Upper lobe of right lung (tissue), 1 donor: ENCODE results near the gene SIVA1. TPM values are rescaled to one million over a fixed set of nuclear protein-coding genes. Genes with fewer than 3 reads are reported as not detected.

Experiments used
- ATAC-seq: fragments of 200-7000 bp; cut with Tn5 transposase; one replicate; pipeline ENCODE4 v1.9.1; 2020; ENCODE audit warnings: mild to moderate bottlenecking, moderate library complexity
- DNase-seq: peaks from one replicate; pipeline ENCODE4 v3.0.0-alpha.2; 2020
- H3K27ac ChIP-seq: fragments of 200-600 bp; one replicate; pipeline ENCODE4 v1.8.0; 2022
- H3K27me3 ChIP-seq: fragments of 200-600 bp; one replicate; pipeline ENCODE4 v1.8.0; 2022; ENCODE audit warnings: mild to moderate bottlenecking
- H3K36me3 ChIP-seq: fragments of 200-600 bp; one replicate; pipeline ENCODE4 v1.8.0; 2022
- H3K4me1 ChIP-seq: fragments of 200-600 bp; one replicate; pipeline ENCODE4 v1.8.0; 2022
- H3K4me3 ChIP-seq: fragments of 200-600 bp; one replicate; pipeline ENCODE4 v1.8.0; 2022; ENCODE audit warnings: mild to moderate bottlenecking
- H3K9me3 ChIP-seq: fragments of 200-600 bp; one replicate; pipeline ENCODE4 v1.8.0; 2022
- intact Hi-C: fragments of 100-400 bp; cut with DNase I; formaldehyde crosslinking; loops from one replicate; pipeline ENCODE4 v1.11.0; 2022
- total RNA-seq: library from RNA; stranded (reverse); fragmentation: NEBNext Ultra II Directional; extraction: Animal tissue kit (Norgen Biotek cat#: 25700); gene quantifications from one replicate; pipeline ENCODE4 v1.2.1, GENCODE V29; 2021
- TF ChIP-seq, protein P1 (sequence below): fragments of 200-600 bp; IDR thresholded peaks from one replicate; pipeline ENCODE4 v1.8.0; 2022; ENCODE audit warnings: antibody characterized with exemption
- donor health status: DM: no; HTN: yes; CAD: no; lungs with severe emphysema.

SIVA1 gene
- total RNA-seq, 1 donor from 2014 or later, result 66.1 TPM

DNA sequence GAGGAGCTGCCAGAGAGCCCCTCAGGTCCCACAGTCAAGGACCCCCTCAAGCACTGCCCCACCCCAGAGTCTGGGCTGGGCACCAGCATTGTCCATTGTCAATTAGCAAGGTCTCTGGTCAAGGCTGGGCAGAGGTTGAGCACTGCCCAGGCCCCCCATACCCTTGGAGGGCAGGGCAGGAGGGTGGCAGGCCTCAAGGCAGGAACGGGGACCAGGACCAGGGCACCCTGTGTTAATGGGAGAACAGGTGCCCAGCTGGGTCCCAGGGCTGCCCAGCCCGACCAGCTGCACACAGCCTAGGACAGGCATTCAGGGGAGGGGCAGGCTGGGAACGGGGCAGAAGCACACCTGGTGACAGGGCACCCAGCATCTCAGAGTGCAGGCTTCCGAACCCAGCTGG is 18.4 kb downstream of the SIVA1 start:
- peaks cover 53% of the 10 kb centered on the region for H3K36me3 ChIP-seq
- no peaks in the 10 kb centered on the region for H3K27me3 ChIP-seq
- no peak overlapping the region for H3K4me3 ChIP-seq
- H3K27ac ChIP-seq, result no peak overlapping the region
- no peaks in the 10 kb centered on the region for H3K9me3 ChIP-seq
- DNase-seq, result no peak
- TF ChIP-seq, protein P1, sequence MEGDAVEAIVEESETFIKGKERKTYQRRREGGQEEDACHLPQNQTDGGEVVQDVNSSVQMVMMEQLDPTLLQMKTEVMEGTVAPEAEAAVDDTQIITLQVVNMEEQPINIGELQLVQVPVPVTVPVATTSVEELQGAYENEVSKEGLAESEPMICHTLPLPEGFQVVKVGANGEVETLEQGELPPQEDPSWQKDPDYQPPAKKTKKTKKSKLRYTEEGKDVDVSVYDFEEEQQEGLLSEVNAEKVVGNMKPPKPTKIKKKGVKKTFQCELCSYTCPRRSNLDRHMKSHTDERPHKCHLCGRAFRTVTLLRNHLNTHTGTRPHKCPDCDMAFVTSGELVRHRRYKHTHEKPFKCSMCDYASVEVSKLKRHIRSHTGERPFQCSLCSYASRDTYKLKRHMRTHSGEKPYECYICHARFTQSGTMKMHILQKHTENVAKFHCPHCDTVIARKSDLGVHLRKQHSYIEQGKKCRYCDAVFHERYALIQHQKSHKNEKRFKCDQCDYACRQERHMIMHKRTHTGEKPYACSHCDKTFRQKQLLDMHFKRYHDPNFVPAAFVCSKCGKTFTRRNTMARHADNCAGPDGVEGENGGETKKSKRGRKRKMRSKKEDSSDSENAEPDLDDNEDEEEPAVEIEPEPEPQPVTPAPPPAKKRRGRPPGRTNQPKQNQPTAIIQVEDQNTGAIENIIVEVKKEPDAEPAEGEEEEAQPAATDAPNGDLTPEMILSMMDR, result no peak
- ATAC-seq, result no peak
- H3K4me1 ChIP-seq, result peaks cover 12% of the 10 kb centered on the region
- intact Hi-C loops, result no loop called here

- Histone ChIP-seq H3K9me3 (no peaks in the 10 kb centered on the region), H3K27ac (no peak overlapping the region), H3K4me1 (peaks cover 12% of the 10 kb centered on the region), H3K4me3 (no peak overlapping the region), H3K36me3 (peaks cover 56% of the 10 kb centered on the region), H3K27me3 (no peaks in the 10 kb centered on the region)
- ATAC-seq, result no peak
- DNase-seq, result no peak
- intact Hi-C loops, result no loop called here
- TF ChIP-seq, protein P1, result no peak
These were observed 19.2 kb downstream of the SIVA1 start for GRCh38 chr14:104771918-104772706.

GRCh38 chr14:104772707-104773504 is 20.0 kb downstream of the SIVA1 start:
- Histone ChIP-seq H3K4me1 (peaks cover 12% of the 10 kb centered on the region), H3K27me3 (no peaks in the 10 kb centered on the region), H3K4me3 (no peak overlapping the region), H3K27ac (no peak overlapping the region), H3K9me3 (no peaks in the 10 kb centered on the region), H3K36me3 (peaks cover 56% of the 10 kb centered on the region)
- TF ChIP-seq, protein P1, result no peak
- DNase-seq (no peak), ATAC-seq (no peak)
- intact Hi-C loops, result no loop called here

- TF ChIP-seq, protein P1, result no peak
- intact Hi-C loops, result no loop called here
- Histone ChIP-seq H3K4me3 (no peak overlapping the region), H3K9me3 (no peaks in the 10 kb centered on the region), H3K27ac (no peak overlapping the region), H3K27me3 (no peaks in the 10 kb centered on the region), H3K36me3 (peaks cover 56% of the 10 kb centered on the region), H3K4me1 (peaks cover 3% of the 10 kb centered on the region)
- ATAC-seq (no peak), DNase-seq (no peak)
These were observed 20.8 kb downstream of the SIVA1 start for GRCh38 chr14:104773505-104774452.

- Histone ChIP-seq H3K36me3 (peaks cover 64% of the 10 kb centered on the region), H3K4me1 (no peaks in the 10 kb centered on the region), H3K4me3 (no peak overlapping the region), H3K27me3 (no peaks in the 10 kb centered on the region), H3K27ac (no peak overlapping the region), H3K9me3 (no peaks in the 10 kb centered on the region)
- ATAC-seq (peak; percentile 52), DNase-seq (peak; percentile 81)
- intact Hi-C loops, result no loop called here
- TF ChIP-seq, protein P1, result no peak
These were observed 21.6 kb downstream of the SIVA1 start for GRCh38 chr14:104774453-104775072.
